Activated CD4-positive, alpha-beta memory T cell treated with anti-CD3 and anti-CD28 coated beads, Interleukin-2, amount 10 ng/mL, durations not matched to agents 7 days and 5 days (primary cell): ENCODE data around the gene HLTF. TPM values are rescaled to one million over a fixed set of nuclear protein-coding genes. Genes with fewer than 3 reads are reported as not detected.

Source experiments
- CTCF ChIA-PET: fragments of 350-600 bp; sonication (Branson Sonifier 250); formaldehyde crosslinking; loops from one replicate; lab custom pipeline; 2021; ENCODE audit warnings: antibody characterized with exemption, inconsistent platforms; lab: Charles Lee
- POLR2A ChIA-PET: fragments of 350-600 bp; sonication (Branson Sonifier 250); formaldehyde crosslinking; loops from one replicate; lab custom pipeline; 2021; ENCODE audit warnings: antibody characterized with exemption; lab: Charles Lee
- DNase-seq: peaks from one replicate; pipeline ENCODE4 v3.0.0-alpha.2; 2020
- H3K27ac Mint-ChIP-seq: one replicate; pipeline ENCODE4 v1.8.0; 2021; ENCODE audit warnings: mild to moderate bottlenecking, mixed read lengths
- H3K27me3 Mint-ChIP-seq: one replicate; pipeline ENCODE4 v1.8.0; 2021; ENCODE audit warnings: mixed read lengths
- H3K36me3 Mint-ChIP-seq: one replicate; pipeline ENCODE4 v1.8.0; 2021; ENCODE audit warnings: low read depth, mixed read lengths
- H3K4me1 Mint-ChIP-seq: one replicate; pipeline ENCODE4 v1.8.0; 2021; ENCODE audit warnings: mixed read lengths
- H3K4me3 Mint-ChIP-seq: one replicate; pipeline ENCODE4 v1.8.0; 2021; ENCODE audit warnings: mild to moderate bottlenecking, mixed read lengths
- H3K9me3 Mint-ChIP-seq: one replicate; pipeline ENCODE4 v1.8.0; 2021; ENCODE audit warnings: mixed read lengths
- total RNA-seq, 2 experiments: library from RNA; stranded (reverse); gene quantifications; one replicate each; pipeline ENCODE4 v1.2.3, GENCODE V29; 2021

HLTF gene
- total RNA-seq, 2 experiments from 2014 or later = 22.2 to 24.5 TPM

DNA sequence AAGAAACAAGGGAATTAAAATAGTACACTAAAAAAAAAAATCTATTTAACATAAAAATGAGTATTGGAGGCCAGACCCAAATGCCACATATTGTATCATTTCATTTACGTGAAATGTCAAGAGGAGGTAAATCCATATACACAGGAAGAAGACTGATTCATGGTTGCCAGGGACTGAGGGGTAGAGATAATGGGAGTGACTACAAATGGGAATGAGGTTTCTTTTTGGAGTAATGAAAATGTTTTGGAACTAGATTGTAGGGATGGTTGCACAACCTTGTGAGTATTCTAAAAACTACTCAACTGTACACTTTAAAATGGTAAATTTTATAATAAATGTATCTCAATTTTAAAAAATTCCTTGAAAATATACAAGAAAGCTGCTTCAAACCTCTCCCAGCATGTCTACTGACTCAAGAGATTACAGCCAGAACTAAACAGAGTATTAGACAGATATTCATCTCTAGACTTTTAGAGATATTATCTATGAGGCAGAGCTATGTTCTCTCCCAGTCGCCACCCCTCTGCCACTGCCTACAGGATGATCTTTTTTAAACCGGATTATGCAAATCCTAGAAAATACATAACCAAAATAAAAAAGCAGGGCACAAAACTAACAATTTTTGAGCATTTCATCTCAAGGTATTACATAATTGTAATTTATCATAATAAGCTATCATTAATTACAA is 6.2 kb downstream of the HLTF start:
- peaks cover 11% of the 10 kb centered on the region for H3K36me3 Mint-ChIP-seq
- H3K4me1 Mint-ChIP-seq = peaks cover 15% of the 10 kb centered on the region
- ChIA-PET CTCF (no interaction called here), POLR2A (no interaction called here)
- no peak for DNase-seq
- no peak overlapping the region for H3K27ac Mint-ChIP-seq
- no peaks in the 10 kb centered on the region for H3K9me3 Mint-ChIP-seq
- no peaks in the 10 kb centered on the region for H3K27me3 Mint-ChIP-seq
- H3K4me3 Mint-ChIP-seq = no peak overlapping the region

DNA sequence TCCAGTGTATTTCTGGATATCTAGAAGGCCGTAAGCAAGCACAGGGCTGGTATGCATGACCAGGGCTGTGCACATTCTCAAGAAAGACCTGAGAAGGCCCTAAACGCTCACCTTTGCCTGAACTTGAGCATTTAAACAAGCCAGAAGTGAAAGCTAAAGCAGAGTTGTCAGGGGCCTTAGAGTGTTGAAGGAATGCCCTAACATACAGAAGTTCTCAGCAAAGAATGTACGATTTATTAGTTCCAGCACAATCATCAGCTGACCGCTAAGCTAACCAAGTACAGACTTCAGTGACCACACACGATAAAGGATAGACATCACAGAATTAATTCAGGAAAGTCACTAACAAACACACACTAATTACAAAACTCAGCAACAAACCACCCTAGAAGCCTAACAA is 8.7 kb downstream of the HLTF start:
- peaks cover 3% of the 10 kb centered on the region for H3K4me1 Mint-ChIP-seq
- DNase-seq = no peak
- peaks cover 9% of the 10 kb centered on the region for H3K36me3 Mint-ChIP-seq
- no peak overlapping the region for H3K4me3 Mint-ChIP-seq
- H3K9me3 Mint-ChIP-seq = no peaks in the 10 kb centered on the region
- H3K27me3 Mint-ChIP-seq = no peaks in the 10 kb centered on the region
- POLR2A ChIA-PET = no interaction called here
- H3K27ac Mint-ChIP-seq = no peak overlapping the region
- CTCF ChIA-PET = interaction anchor here (1.0 to 1.4 kb wide), 2 partner anchors 8 to 35 kb away, joined by 3 read pairs; no protein-coding TSS in a partner anchor

DNA sequence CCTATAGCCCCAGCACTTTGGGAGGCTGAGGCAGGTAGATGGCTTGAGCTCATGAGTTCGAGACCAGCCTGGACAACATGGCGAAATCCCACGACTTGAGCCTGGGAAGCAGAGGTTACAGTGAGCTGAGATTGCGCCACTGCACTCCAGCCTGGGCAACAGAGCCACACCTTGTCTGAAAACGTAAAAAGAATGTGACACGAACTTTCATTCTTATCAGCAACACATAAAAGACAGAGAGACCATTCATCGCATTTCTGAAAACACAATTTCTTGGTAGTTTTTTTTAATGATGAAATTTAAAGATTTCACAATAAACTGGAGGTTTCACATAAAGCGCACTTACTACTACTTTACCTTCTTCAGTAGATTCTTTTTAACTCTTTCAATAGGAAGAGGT is 18.4 kb downstream of the HLTF start:
- POLR2A ChIA-PET = no interaction called here
- peaks cover 13% of the 10 kb centered on the region for H3K36me3 Mint-ChIP-seq

DNA sequence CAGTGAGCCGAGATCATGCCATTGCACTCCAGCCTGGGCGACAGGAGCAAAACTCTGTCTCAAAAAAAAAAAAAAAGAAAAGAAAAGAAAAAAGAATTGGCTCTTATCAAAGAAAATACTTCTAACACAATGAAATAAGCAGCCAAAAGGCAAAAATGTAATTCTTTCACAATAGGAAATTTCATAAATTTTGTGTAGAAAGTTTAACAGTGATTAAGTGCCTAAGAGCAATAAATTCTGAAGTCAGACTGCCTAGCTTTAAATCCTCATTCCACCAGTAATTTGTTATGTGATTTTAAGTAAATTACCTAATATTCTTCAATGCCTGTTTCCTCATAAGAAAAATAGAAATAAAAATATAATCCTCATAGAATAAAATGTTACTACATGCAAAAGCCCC is 24.6 kb downstream of the HLTF start:
- Mint-ChIP-seq H3K4me3 (no peak overlapping the region), H3K27me3 (no peaks in the 10 kb centered on the region), H3K4me1 (no peaks in the 10 kb centered on the region), H3K9me3 (no peaks in the 10 kb centered on the region), H3K27ac (no peak overlapping the region), H3K36me3 (peaks cover 22% of the 10 kb centered on the region)
- no peak for DNase-seq
- POLR2A ChIA-PET = no interaction called here
- CTCF ChIA-PET = no interaction called here

More for the DNA sequence above, 18.4 kb downstream of the HLTF start:
- Mint-ChIP-seq H3K4me3 (no peak overlapping the region), H3K9me3 (no peaks in the 10 kb centered on the region), H3K27ac (no peak overlapping the region), H3K27me3 (no peaks in the 10 kb centered on the region), H3K4me1 (no peaks in the 10 kb centered on the region)
- CTCF ChIA-PET = no interaction called here
- DNase-seq = no peak

GRCh38 chr3:149058602-149059001 is 27.7 kb downstream of the HLTF start:
- Mint-ChIP-seq H3K9me3 (no peaks in the 10 kb centered on the region), H3K27me3 (no peaks in the 10 kb centered on the region), H3K4me1 (no peaks in the 10 kb centered on the region), H3K36me3 (peaks cover 40% of the 10 kb centered on the region), H3K4me3 (no peak overlapping the region), H3K27ac (no peak overlapping the region)
- no peak for DNase-seq
- ChIA-PET CTCF (no interaction called here), POLR2A (no interaction called here)

DNA sequence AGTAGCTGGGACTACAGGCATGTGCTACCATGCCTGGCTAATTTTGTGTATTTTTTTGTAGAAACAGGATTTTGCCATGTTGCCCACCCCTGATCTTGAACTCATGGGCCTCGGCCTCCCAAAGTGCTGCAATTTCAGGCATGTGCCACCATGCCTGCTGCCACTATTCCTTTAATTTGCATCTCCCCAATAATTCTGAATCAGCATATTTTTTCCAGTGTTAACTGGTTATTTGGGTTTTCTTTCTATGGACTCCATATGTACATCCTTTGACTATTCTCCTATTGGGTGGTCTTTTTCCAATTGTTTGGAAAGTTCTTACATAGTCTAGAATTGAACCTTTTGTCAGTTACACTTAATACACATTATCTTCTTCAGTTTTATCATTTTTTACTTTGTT is 28.1 kb downstream of the HLTF start:
- ChIA-PET POLR2A (no interaction called here), CTCF (no interaction called here)
- peaks cover 3% of the 10 kb centered on the region for H3K9me3 Mint-ChIP-seq
- no peaks in the 10 kb centered on the region for H3K4me1 Mint-ChIP-seq
- H3K27me3 Mint-ChIP-seq = no peaks in the 10 kb centered on the region
- no peak overlapping the region for H3K27ac Mint-ChIP-seq
- peaks cover 45% of the 10 kb centered on the region for H3K36me3 Mint-ChIP-seq
- DNase-seq = no peak
- no peak overlapping the region for H3K4me3 Mint-ChIP-seq

GRCh38 chr3:149055575-149055974 is 30.8 kb downstream of the HLTF start:
- peaks cover 63% of the 10 kb centered on the region for H3K36me3 Mint-ChIP-seq
- POLR2A ChIA-PET = no interaction called here
- H3K27me3 Mint-ChIP-seq = no peaks in the 10 kb centered on the region
- H3K4me3 Mint-ChIP-seq = no peak overlapping the region
- CTCF ChIA-PET = interaction anchor here (1.2 kb wide), 1 partner anchor 220 kb away, joined by 4 read pairs; no protein-coding TSS in a partner anchor
- peaks cover 8% of the 10 kb centered on the region for H3K9me3 Mint-ChIP-seq
- no peak overlapping the region for H3K27ac Mint-ChIP-seq
- no peak for DNase-seq
- no peaks in the 10 kb centered on the region for H3K4me1 Mint-ChIP-seq

DNA sequence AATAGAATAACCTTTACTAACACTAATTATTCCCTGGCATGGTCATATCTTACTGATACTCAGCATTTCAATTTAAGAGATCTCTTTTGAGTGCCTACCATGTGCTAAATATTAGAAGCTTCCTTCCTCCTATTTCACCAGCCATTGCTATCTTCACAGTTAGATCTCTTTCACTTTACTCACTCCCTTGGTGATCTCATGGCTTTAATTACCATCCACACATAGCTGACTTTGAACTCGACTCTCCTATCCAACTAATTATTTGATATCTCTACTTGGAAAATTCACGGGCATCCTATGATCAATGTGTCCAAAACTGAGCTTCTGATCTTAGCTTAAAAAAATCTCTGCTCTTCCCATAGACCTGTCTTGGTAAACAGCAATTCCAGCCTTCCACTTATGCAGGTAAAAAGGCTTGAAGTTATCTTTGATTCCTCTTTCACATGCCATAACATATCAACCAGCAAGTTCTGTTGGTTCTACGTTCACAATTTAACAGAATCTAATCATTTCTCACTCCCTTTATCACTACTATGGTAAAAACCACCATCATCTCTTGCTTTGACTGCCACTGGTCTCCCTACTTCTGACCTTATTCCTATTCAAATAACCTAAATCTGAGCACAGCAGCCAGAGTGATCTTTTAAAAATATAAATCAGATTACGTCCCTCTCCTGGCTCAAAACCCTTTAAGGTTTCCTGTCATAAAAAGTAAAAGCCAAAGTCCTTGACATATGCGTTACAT is 41.8 kb downstream of the HLTF start:
- no peak for DNase-seq
- Mint-ChIP-seq H3K27me3 (no peaks in the 10 kb centered on the region), H3K4me3 (no peak overlapping the region), H3K27ac (no peak overlapping the region), H3K9me3 (no peaks in the 10 kb centered on the region), H3K36me3 (peaks cover 33% of the 10 kb centered on the region), H3K4me1 (peaks cover 23% of the 10 kb centered on the region)
- CTCF ChIA-PET = no interaction called here
- POLR2A ChIA-PET = interaction anchor here (1.0 to 1.5 kb wide), 2 partner anchors 42 to 53 kb away, joined by 3 to 5 read pairs; no protein-coding TSS in a partner anchor

DNA sequence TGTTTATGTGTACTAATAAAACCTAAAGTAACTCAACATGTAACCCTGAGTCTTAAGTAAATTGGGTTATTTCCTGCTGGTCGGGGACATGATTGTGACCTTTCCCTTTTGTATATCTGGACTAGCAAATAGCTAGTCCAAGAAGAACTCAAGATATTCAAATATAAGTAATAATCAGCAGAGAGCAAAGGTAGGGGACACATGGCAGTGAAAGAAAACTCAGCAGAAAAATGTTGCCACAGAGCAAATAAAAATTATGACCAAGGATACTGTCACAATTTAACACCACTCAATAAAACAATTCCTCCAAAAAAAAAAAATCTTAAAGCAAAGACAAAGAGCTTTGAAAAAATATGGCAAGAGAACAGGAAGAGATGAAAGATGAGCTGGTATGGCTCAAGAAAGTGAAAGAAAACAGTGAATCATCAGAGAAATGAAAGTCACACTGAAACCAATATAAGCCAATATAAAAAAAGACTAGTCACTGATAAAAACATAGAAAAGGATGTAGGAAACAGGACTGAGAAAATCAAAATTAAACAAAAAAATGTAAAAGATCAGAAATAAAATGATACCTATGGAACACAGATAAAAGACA is 43.4 kb downstream of the HLTF start:
- DNase-seq = no peak
- Mint-ChIP-seq H3K9me3 (no peaks in the 10 kb centered on the region), H3K27me3 (no peaks in the 10 kb centered on the region), H3K4me1 (peaks cover 23% of the 10 kb centered on the region), H3K36me3 (peaks cover 37% of the 10 kb centered on the region), H3K27ac (peak overlapping the region; percentile 66), H3K4me3 (no peak overlapping the region)
- CTCF ChIA-PET = interaction anchor here (0.8 kb wide), 1 partner anchor 34 kb away, joined by 3 read pairs; no protein-coding TSS in a partner anchor
- POLR2A ChIA-PET = interaction anchor here (0.7 to 1.7 kb wide), 8 partner anchors 12 to 85 kb away, joined by 3 to 13 read pairs (median 3); partner anchors contain the start of gene GYG1

DNA sequence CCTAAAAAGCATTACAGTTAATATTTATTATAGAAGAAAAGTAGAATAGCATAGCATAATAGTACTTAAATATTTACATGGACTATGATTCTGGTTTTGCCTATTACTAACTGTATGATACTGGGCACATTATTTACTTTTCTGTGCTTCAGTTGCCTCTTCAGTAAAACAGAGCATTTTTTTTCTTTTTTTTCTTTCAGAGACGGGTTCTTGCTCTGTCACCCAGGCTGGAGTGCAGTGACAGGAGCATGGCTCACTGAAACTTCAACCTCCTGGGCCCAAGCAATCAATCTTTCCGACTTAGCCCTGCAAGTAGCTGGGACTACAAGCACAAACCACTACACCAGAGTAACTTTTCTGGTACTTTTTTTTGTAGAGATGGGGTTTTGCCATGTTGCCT is 48.0 kb downstream of the HLTF start:
- Mint-ChIP-seq H3K4me3 (no peak overlapping the region), H3K9me3 (no peaks in the 10 kb centered on the region), H3K27ac (no peak overlapping the region), H3K4me1 (peaks cover 12% of the 10 kb centered on the region), H3K27me3 (no peaks in the 10 kb centered on the region), H3K36me3 (peaks cover 22% of the 10 kb centered on the region)
- POLR2A ChIA-PET = no interaction called here
- CTCF ChIA-PET = no interaction called here
- no peak for DNase-seq

GRCh38 chr3:149037684-149038083 is 48.6 kb downstream of the HLTF start:
- CTCF ChIA-PET = no interaction called here
- Mint-ChIP-seq H3K9me3 (no peaks in the 10 kb centered on the region), H3K4me3 (no peak overlapping the region)

DNA sequence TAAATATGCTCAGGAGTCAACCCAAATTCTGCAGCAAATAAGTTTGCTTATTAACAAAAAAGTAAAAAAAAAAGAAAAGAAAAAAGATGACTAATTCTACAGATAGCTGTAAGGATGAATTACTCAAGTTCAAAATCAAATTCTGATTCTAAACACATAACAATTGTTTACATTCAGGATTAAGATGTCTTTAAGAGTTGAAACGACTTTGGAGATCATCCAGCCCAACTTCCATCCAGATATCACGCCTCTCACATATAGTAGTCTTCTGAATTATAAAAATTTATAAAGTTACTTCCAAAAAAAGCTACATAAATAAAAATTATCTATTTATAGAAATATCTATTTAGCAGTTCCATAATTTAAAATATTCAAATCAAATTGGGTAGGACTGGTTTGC is 55.2 kb downstream of the HLTF start:
- Mint-ChIP-seq H3K4me3 (no peak overlapping the region), H3K36me3 (peaks cover 41% of the 10 kb centered on the region), H3K9me3 (no peaks in the 10 kb centered on the region), H3K27me3 (no peaks in the 10 kb centered on the region), H3K27ac (no peak overlapping the region), H3K4me1 (peaks cover 2% of the 10 kb centered on the region)
- ChIA-PET CTCF (interaction anchor here (0.6 kb wide), 1 partner anchor 778 kb away, joined by 4 read pairs; no protein-coding TSS in a partner anchor), POLR2A (interaction anchor here (1.4 kb wide), 1 partner anchor 12 kb away, joined by 4 read pairs; no protein-coding TSS in a partner anchor)
- DNase-seq = no peak

More at GRCh38 chr3:149037684-149038083, 48.6 kb downstream of the HLTF start:
- Mint-ChIP-seq H3K4me1 (peaks cover 6% of the 10 kb centered on the region), H3K27me3 (no peaks in the 10 kb centered on the region), H3K27ac (no peak overlapping the region), H3K36me3 (peaks cover 22% of the 10 kb centered on the region)
- POLR2A ChIA-PET = no interaction called here
- no peak for DNase-seq

- H3K27ac Mint-ChIP-seq = no peak overlapping the region
- CTCF ChIA-PET = interaction anchor here (1.0 kb wide), 1 partner anchor 9 kb away, joined by 3 read pairs; no protein-coding TSS in a partner anchor
- POLR2A ChIA-PET = interaction anchor here (0.7 kb wide), 1 partner anchor 16 kb away, joined by 3 read pairs; no protein-coding TSS in a partner anchor
- H3K4me1 Mint-ChIP-seq = peaks cover 4% of the 10 kb centered on the region
- H3K27me3 Mint-ChIP-seq = no peaks in the 10 kb centered on the region
- DNase-seq = no peak
- peaks cover 3% of the 10 kb centered on the region for H3K9me3 Mint-ChIP-seq
- H3K4me3 Mint-ChIP-seq = no peak overlapping the region
- peaks cover 74% of the 10 kb centered on the region for H3K36me3 Mint-ChIP-seq
These were observed 59.6 kb downstream of the HLTF start for GRCh38 chr3:149026718-149027117.
